NK-92 (cell line): ENCODE measurements around the gene FMNL2.

ENCODE experiments used
- DNase-seq: peaks from one replicate; lab custom pipeline; 2025; ENCODE audit not compliant: unreplicated experiment; lab: John Stamatoyannopoulos, UW

The FMNL2 gene

GRCh38 chr2:152490686-152491455 lies 155.9 kb downstream of the FMNL2 start:
- no peak for DNase-seq

DNA sequence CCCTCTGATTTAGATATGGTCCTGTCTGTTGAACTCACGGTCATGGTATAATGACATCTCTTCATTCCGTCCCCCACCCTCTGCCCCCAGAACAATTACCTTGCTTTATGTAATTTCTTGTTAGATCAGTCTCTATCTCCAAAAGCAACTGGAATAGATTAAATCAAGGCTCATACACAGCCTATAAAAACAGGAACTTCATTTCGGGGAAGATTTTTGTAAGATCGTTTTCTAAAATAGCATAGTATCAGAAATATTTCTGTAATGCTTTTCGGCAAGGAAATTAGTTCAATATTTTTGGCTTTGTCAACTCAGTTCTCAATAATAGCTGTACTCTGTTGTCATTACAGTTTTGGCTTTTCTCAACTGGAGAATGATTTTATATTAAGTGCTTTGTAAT lies 157.2 kb downstream of the FMNL2 start:
- no peak for DNase-seq

DNA sequence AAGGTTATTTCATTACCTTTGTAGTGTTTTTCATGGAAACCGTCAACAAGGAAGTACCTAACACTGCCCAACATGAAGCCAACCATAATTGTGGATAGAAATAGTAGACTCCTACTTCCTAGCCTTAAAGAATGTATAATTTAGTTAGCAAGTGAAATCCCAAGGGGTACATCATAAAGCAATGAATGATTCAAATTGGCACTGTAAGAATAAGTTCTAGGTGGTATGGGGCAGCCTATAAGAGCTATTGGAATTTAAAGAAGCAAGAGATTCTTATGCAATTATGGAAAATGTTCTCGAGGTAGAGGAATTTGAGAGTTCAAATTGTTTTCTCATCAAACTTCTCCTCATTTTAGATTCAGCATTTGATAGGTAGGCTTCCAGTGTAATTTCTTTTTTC lies 157.9 kb downstream of the FMNL2 start:
- DNase-seq = no peak

DNA sequence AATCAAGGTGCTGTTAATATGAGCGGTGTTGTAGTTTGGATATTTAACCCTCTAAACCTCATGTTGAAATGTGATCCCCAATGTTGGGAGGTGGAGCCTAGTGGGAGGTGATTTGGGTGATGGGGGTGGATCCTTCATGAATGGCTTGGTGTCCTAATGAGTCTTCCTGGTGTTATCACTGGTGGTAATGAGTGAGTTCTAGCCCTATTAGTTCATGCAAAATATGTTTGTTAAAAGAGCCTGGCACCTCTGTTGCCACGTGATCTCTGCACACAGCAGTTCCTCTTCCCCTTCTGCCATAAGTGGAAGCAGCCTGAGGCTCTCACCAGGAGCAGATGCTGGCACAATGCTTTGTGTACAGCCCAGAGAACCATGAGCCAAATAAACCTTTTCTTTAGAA lies 158.4 kb downstream of the FMNL2 start:
- no peak for DNase-seq

- no peak for DNase-seq
Measured at GRCh38 chr2:152493945-152494528, 159.1 kb downstream of the FMNL2 start.

DNA sequence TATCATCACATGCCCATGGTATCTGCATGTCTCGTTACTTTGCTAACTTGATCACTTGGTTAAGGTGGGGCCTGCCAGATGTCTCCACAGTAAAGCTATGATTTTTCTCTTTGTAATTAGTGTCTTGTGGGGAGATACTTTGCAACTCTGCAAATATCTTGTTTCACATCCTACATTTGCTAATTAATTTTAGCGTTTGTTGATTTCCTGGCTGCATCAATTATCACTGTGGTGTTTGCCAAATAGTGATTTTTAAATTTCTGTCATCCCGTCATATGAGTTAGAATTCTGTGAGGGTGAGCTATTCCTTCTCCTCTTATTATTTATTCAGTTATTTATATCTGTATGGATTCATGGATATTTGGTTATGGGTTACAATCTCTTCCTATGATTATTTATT lies 161.4 kb downstream of the FMNL2 start:
- DNase-seq = no peak

GRCh38 chr2:152497481-152498052 lies 162.6 kb downstream of the FMNL2 start:
- DNase-seq = no peak

- DNase-seq = no peak
Measured at GRCh38 chr2:152499331-152499816, 164.4 kb downstream of the FMNL2 start.

DNA sequence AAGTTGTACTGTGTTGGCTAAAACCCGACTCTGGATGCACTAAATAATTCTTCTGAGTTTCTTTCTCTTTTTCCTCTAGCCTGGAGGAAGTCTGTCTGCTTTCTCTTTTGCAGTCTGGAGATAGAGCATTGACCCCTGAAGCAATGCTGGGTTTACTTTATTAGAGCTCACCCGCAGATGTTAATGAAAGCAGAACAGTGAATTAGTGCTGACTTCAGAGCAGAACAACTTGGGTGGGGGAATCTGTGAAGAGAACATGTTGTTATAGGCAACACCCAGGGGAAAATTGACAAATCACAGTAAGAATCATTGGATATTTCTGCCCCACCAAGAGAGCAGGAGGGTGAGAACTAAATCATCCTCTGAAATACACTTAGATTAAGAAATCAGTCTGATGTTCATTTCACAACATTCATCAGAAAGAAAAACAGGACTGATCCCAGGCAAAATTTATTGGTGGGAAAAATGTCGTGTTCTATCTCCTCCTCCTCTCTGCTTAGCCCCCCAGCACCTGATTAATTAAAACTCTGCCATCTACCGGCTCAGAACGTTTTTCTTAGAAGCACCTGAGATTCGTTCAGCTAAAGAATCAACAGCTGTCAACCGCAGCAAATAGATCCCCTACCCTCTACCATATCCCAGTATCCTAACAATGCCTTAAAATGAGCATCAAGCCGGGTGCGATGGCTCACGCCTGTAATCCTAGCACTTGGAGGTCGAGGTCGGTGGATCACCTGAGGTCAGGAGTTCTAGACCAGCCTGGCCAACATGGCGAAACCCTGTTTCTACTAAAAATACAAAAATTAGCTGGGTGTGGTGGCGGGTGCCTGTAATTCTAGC lies 165.1 kb downstream of the FMNL2 start:
- DNase-seq = no peak

- no peak for DNase-seq
Measured at GRCh38 chr2:152500772-152501171, 165.8 kb downstream of the FMNL2 start.

- no peak for DNase-seq
Measured at GRCh38 chr2:152501666-152502065, 166.7 kb downstream of the FMNL2 start.

- no peak for DNase-seq
Measured at GRCh38 chr2:152504618-152505017, 169.6 kb downstream of the FMNL2 start.

GRCh38 chr2:152505495-152505906 lies 170.5 kb downstream of the FMNL2 start:
- DNase-seq = no peak

GRCh38 chr2:152506843-152507242 lies 171.9 kb downstream of the FMNL2 start:
- no peak for DNase-seq

DNA sequence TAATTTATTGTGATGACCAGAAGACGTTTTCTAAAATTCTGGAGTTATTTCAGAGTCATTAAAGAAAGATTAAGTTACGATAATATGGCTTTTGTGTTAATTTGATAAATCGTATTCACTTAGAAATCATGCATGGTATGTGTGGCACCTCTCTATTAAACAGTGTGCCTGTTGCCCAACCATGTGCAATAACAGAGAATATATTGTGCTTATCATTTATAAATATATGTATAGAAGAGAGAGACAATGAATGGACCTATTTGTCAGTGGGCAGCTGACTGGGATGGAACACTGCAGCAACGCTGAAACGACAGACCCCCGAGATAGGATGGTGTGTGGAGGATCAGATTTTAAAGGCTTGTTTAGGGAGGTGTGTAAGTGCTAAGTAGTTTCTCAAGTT lies 172.9 kb downstream of the FMNL2 start:
- DNase-seq = no peak

GRCh38 chr2:152508446-152508845 lies 173.5 kb downstream of the FMNL2 start:
- no peak for DNase-seq

DNA sequence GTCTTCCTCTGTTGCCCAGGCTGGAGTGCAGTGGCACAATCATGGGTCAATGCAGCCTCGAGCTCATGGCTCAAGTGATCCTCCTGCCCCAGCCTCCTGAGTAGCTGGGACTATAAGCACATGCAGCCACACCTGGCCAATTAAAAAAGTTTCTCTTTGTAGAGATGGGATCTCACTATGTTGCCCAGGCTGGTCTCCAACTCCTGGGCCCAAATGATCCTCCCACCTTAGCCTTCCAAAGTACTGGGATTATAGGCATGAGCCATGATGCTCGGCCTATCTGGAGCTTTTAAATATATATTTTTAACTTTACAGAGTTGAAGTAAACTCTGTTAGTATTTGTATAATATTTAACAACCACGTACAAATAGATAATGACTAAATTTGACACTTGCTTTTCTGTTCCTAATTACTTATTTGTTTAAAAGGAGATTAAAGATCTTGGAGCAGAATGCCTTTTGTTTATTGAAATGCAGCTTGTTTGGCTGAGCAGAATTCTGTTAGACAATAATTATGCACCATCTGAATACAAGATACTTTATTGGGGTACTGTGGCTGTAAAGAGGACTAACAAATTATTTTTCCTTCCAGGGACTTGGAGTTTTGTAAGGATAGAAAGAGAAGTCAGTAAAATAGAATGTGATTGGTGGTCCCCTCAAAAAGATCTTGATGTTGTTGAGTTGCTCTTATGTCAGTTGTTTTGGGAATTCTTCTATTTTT lies 175.0 kb downstream of the FMNL2 start:
- no peak for DNase-seq

DNA sequence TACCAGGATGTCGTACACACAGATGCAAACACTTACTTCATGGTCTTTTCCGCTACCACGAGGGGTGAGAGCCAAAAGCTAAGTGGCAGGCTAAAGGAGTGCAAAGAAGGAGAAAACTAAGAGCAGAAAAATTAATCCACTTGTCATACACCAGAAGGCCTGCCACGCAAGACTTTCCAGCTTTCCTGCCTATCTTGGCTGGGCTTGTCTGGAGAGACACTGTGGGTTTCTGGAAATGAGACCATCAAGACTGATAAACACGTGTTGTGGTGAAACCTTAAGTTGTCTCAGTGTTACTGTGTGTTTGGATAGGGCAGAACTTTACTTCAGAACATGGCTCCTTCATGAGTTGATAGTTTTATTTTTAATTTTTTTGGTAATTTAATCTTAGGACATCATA lies 175.6 kb downstream of the FMNL2 start:
- DNase-seq = no peak

DNA sequence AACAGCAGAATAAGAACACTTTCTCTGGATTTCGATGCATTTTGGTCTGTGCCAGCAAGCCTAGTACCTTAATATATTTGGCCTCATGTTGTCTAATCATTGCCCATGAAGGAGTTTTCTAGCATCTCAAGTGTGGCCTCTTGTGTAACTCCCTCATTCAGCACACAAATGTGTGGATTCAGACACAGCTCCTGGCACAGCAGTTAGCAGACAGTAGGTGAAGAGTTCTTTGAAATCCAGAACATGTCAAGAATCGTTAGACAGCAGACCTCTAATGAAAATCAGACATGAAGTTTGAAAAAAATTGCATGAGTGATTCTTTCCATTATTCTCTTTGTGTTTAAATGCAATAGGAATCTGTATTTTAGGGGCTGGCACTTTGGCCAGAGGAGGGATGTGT lies 177.0 kb downstream of the FMNL2 start:
- DNase-seq = no peak

GRCh38 chr2:152513029-152513428 lies 178.1 kb downstream of the FMNL2 start:
- DNase-seq = no peak

DNA sequence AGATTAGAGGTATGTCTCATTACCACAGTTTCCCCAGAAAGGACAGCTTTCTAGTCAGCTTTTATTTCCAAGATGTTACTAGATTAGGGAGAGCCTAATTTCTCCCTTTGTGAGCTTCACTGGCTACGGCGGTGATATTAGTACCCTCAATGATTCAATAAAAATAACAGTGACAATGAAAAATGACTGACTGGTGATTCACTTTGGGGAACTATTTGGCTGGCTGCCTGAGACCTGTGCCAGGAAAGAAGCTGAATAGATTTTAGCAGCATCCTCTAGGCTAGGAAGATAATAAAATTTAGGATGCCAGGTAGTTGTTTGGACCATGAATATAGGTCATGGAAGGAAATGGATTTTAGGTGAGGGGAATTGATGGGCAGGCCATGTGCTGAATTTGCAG lies 178.7 kb downstream of the FMNL2 start:
- DNase-seq = no peak
